ENCODE data around the gene AGR3.

Gene AGR3

GRCh38 chr7:16881844-16882243 lies at the start of gene AGR3:
AGR3 (minus strand) TSS chr7:16881983; CDS start chr7:16878618, 3,365 bp downstream.
- DNase-seq = no peak

- no peak for DNase-seq
These were observed 49.2 kb upstream of the AGR3 start for GRCh38 chr7:16930946-16931345.

GRCh38 chr7:16929146-16929762 lies 47.5 kb upstream of the AGR3 start:
- no peak for DNase-seq

GRCh38 chr7:16926861-16927260 lies 45.1 kb upstream of the AGR3 start:
- no peak for DNase-seq

GRCh38 chr7:16926283-16926682 lies 44.5 kb upstream of the AGR3 start:
- DNase-seq = no peak

- DNase-seq = no peak
These were observed 43.8 kb upstream of the AGR3 start for GRCh38 chr7:16925609-16926008.

- no peak for DNase-seq
These were observed 41.2 kb upstream of the AGR3 start for GRCh38 chr7:16923019-16923418.

- DNase-seq = no peak
These were observed 40.0 kb upstream of the AGR3 start for GRCh38 chr7:16921644-16922257.

- DNase-seq = no peak
These were observed 39.4 kb upstream of the AGR3 start for GRCh38 chr7:16921151-16921550.

GRCh38 chr7:16919440-16919839 lies 37.7 kb upstream of the AGR3 start:
- DNase-seq = no peak

- no peak for DNase-seq
These were observed 36.6 kb upstream of the AGR3 start for GRCh38 chr7:16918288-16918895.

- DNase-seq = no peak
These were observed 35.0 kb upstream of the AGR3 start for GRCh38 chr7:16916738-16917137.

GRCh38 chr7:16916105-16916639 lies 34.4 kb upstream of the AGR3 start:
- peak; percentile 6 for DNase-seq

GRCh38 chr7:16915405-16915804 lies 33.6 kb upstream of the AGR3 start:
- DNase-seq = peak; percentile 40

- DNase-seq = no peak
These were observed 33.0 kb upstream of the AGR3 start for GRCh38 chr7:16914771-16915170.

GRCh38 chr7:16913643-16914042 lies 31.9 kb upstream of the AGR3 start:
- no peak for DNase-seq

- DNase-seq = no peak
These were observed 30.8 kb upstream of the AGR3 start for GRCh38 chr7:16912540-16912939.

GRCh38 chr7:16908561-16908960 lies 26.8 kb upstream of the AGR3 start:
- DNase-seq = no peak

- no peak for DNase-seq
These were observed 23.7 kb upstream of the AGR3 start for GRCh38 chr7:16905300-16906044.

- DNase-seq = no peak
These were observed 22.3 kb upstream of the AGR3 start for GRCh38 chr7:16904076-16904475.

GRCh38 chr7:16900209-16900768 lies 18.5 kb upstream of the AGR3 start:
- no peak for DNase-seq

GRCh38 chr7:16891874-16892643 lies 10.3 kb upstream of the AGR3 start:
- no peak for DNase-seq
